ENCODE measurements around the gene AARS2.
"Not testable (repeated sequence)": the region's sequence is repeated elsewhere in the genome, so short reads cannot be mapped to it uniquely, and the experiment has no call there.

The AARS2 gene

GRCh38 chr6:44312901-44313788, at the start of gene AARS2:
TSS of gene AARS2 (minus strand) at chr6:44313347. CDS start at chr6:44313323, 24 bp downstream.
- H3K27ac ChIP-seq = peak within 1 kb of the TSS; percentile 60
- TF ChIP-seq ZFX (IDR thresholded peaks at IDR 0.05; ENCODE audit: borderline replicate concordance) (no peak), CTCF (IDR thresholded peaks at IDR 0.05) (peak; percentile 98)

GRCh38 chr6:44361947-44362346, 48.8 kb upstream of the AARS2 start:
- no peak overlapping the region for H3K27ac ChIP-seq
- no peak for TF ChIP-seq ZFX (IDR thresholded peaks at IDR 0.05; ENCODE audit: borderline replicate concordance)
- TF ChIP-seq CTCF (IDR thresholded peaks at IDR 0.05) = no peak

GRCh38 chr6:44359973-44360372, 46.8 kb upstream of the AARS2 start:
- TF ChIP-seq CTCF (IDR thresholded peaks at IDR 0.05) (no peak), ZFX (IDR thresholded peaks at IDR 0.05; ENCODE audit: borderline replicate concordance) (no peak)
- H3K27ac ChIP-seq = no peak overlapping the region

GRCh38 chr6:44356487-44356886, 43.3 kb upstream of the AARS2 start:
- TF ChIP-seq CTCF (IDR thresholded peaks at IDR 0.05) (no peak), ZFX (IDR thresholded peaks at IDR 0.05; ENCODE audit: borderline replicate concordance) (no peak)
- no peak overlapping the region for H3K27ac ChIP-seq

GRCh38 chr6:44355640-44356039, 42.5 kb upstream of the AARS2 start:
- no peak overlapping the region for H3K27ac ChIP-seq
- TF ChIP-seq CTCF (IDR thresholded peaks at IDR 0.05) (no peak), ZFX (IDR thresholded peaks at IDR 0.05; ENCODE audit: borderline replicate concordance) (no peak)

- no peak overlapping the region for H3K27ac ChIP-seq
- TF ChIP-seq CTCF (IDR thresholded peaks at IDR 0.05) (no peak), ZFX (IDR thresholded peaks at IDR 0.05; ENCODE audit: borderline replicate concordance) (no peak)
Observed at GRCh38 chr6:44353336-44353735, 40.2 kb upstream of the AARS2 start.

GRCh38 chr6:44352259-44352658, 39.1 kb upstream of the AARS2 start:
- no peak for TF ChIP-seq CTCF (IDR thresholded peaks at IDR 0.05)
- TF ChIP-seq ZFX (IDR thresholded peaks at IDR 0.05; ENCODE audit: borderline replicate concordance) = no peak
- H3K27ac ChIP-seq = no peak overlapping the region

GRCh38 chr6:44350650-44350994, 37.5 kb upstream of the AARS2 start:
- H3K27ac ChIP-seq = not testable (repeated sequence)

Measured in 22Rv1 (cell line).